GM12865 (cell line): ENCODE measurements around the gene CDC42BPA.

Experiments used
- DNase-seq: peaks from one replicate; pipeline ENCODE4 v3.0.0; 2010; ENCODE audit warnings: low read depth
- H3K4me3 ChIP-seq: 2 replicates; pipeline ENCODE4 v1.5.1; 2011; ENCODE audit warnings: mild to moderate bottlenecking, low read depth, low read length, control low read depth
- CTCF ChIP-seq: IDR thresholded peaks from 2 replicates; pipeline ENCODE4 v1.5.1; 2011; ENCODE audit warnings: low read length, control low read depth, low read depth, inconsistent platforms; ENCODE audit not compliant: insufficient read depth; ENCODE audit errors: missing control alignments

Gene CDC42BPA

GRCh38 chr1:226975259-226976250, 342.7 kb downstream of the CDC42BPA start:
- no peak for TF ChIP-seq CTCF

GRCh38 chr1:226974544-226975258, 343.6 kb downstream of the CDC42BPA start:
- no peak for TF ChIP-seq CTCF
- no peak for DNase-seq

More at GRCh38 chr1:226975259-226976250, 342.7 kb downstream of the CDC42BPA start:
- no peak overlapping the region for H3K4me3 ChIP-seq
- no peak for DNase-seq

DNA sequence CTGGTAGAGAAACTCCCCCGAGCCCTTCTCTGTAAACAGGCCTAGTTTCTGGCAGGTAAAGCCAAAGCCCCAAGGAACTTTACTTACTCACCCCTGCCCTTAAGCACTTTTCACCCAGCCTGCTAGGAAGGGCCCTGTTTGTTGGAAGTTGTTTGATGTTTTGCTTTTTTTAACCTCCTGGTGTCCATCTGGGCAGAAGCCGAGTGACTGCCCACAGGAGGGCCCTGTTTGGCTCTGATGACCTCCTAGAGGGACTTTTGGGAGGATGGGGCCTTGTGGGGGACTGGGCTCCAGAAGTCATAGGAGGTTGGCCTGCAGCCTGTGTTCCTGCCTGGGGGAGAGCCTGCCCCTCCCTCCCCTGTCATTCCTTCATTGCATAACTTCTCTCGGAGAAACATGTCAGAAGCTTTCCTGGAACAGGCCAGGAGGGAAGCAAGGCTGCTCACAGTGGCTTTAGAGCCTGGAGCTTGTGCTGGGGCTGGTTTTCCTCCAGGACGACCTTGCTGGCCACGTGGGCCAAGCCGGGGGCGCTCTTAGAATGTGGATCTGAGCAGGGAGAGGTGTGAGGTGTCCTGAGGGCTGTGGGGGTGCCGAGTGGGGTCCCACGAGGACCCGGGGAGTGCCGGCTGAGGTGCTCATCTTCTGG, 344.3 kb downstream of the CDC42BPA start:
- DNase-seq = no peak
- no peak for TF ChIP-seq CTCF
- H3K4me3 ChIP-seq = no peak overlapping the region

More at GRCh38 chr1:226974544-226975258, 343.6 kb downstream of the CDC42BPA start:
- H3K4me3 ChIP-seq = no peak overlapping the region

DNA sequence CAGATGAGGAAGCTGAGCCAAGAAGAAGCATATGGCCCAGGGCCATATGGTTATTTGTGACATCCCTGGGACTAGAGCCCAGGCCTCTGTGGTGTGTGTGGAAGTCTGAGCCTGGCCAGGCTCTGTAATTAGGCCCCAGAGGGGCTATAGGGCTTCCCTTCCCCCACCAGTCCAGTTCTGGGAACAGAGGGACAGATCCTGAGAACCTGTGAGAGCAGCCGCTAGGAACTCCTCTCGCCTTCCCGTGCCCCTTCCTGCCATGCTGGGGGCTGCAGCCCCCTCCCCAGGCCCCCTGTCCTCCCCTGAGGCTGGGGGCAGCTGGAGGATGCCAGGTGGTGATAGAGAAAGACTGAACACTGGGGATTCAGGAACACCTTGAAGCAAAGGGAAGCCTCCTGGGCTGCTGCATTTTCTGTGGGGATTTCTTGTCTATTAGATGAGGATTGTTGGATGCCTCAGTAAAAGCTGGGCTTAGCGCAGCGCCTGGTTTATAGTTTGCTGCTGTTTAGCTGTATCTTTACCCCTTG, 344.9 kb downstream of the CDC42BPA start:
- TF ChIP-seq CTCF = no peak
- no peak for DNase-seq
- no peak overlapping the region for H3K4me3 ChIP-seq

GRCh38 chr1:226972931-226973330, 345.4 kb downstream of the CDC42BPA start:
- no peak overlapping the region for H3K4me3 ChIP-seq
- no peak for TF ChIP-seq CTCF
- DNase-seq = no peak

DNA sequence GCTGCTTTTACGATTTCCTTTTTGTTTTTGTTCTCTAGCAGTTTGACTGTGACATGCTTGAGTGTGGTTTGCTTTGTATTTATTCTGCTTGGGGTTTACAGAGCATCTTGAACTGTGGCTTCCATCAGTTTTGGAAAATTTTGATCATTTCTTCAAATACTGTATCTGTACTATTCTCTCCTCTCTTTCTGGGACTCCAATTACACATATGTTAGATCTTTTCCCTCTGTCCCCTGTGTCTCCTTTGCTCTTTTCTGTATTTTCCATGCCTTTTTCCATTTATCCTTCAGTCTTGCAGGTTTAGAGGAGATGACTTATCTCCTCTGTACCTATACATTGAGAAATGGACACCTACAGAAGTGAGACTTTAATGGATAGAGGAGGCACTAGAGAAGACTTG, 346.5 kb downstream of the CDC42BPA start:
- TF ChIP-seq CTCF = no peak
- DNase-seq = no peak
- no peak overlapping the region for H3K4me3 ChIP-seq
